ENCODE data around the gene PREB. TPM values are rescaled to one million over a fixed set of nuclear protein-coding genes. Genes with fewer than 3 reads are reported as not detected.
"Not testable (repeated sequence)": the region's sequence is repeated elsewhere in the genome, so short reads cannot be mapped to it uniquely, and the experiment has no call there.

The PREB gene
- total RNA-seq, 1 donor from 2014 or later: 82.6 TPM

DNA sequence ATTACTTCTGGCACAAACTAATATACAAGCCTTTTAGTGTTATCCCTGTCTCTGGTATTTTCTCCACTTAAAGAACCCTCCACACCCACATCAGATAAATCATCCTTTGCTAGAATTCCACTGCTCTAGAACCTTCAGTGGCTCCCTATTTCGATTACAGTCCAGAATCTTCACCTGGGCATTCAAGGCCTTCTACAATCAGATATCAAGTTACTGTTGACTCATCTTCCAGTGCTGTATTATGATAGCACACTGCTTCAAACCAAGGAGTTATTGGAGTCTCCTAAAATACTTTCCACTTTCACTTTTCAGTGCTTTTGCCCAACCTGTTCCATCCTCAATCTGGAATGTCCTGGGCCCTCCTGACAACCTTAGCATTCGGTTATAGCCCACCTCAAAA is 18.9 kb downstream of the PREB start:
- no peak for DNase-seq (ENCODE audit: low spot score)
- H3K4me1 Mint-ChIP-seq (ENCODE audit: low read depth): peaks cover 5% of the 10 kb centered on the region
- H3K9me3 Mint-ChIP-seq: no peaks in the 10 kb centered on the region
- no peak overlapping the region for H3K27ac Mint-ChIP-seq
- H3K27me3 Mint-ChIP-seq (ENCODE audit: low read depth): peaks cover 25% of the 10 kb centered on the region
- H3K4me3 Mint-ChIP-seq (ENCODE audit: low read depth): no peak overlapping the region
- no peaks in the 10 kb centered on the region for H3K36me3 Mint-ChIP-seq (ENCODE audit: low read depth)
- intact Hi-C loops (cut with micrococcal nuclease): no loop called here

DNA sequence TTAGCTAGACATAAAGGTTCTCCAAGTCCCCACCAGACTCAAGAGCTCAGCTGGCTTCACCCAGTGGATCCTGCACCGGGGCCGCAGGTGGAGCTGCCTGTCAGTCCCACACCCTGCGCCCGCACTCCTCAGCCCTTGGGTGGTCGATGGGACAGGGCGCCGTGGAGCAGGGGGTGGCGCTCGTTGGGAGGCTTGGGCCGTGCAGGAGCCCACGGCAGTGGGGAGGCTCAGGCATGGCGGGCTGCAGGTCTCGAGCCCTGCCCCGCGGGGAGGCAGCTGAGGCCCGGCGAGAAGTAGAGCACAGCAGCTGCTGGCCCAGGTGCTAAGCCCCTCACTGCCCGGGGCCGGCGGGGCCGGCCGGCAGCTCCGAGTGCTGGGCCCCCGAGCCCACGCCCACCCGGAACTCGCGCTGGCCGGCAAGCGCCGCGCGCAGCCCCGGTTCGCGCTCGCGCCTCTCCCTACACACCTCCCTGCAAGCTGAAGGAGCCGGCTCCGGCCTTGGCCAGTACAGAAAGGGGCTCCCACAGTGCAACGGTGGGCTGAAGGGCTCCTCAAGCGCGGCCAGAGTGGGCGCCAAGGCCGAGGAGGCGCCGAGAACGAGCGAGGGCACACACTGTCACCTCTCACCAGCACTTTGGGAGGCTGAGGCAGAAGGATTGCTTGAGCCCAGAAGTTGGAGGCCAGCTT is 22.9 kb downstream of the PREB start:
- H3K27me3 Mint-ChIP-seq (ENCODE audit: low read depth); H3K36me3 Mint-ChIP-seq (ENCODE audit: low read depth); DNase-seq (ENCODE audit: low spot score); H3K9me3 Mint-ChIP-seq; H3K4me1 Mint-ChIP-seq (ENCODE audit: low read depth); H3K27ac Mint-ChIP-seq; H3K4me3 Mint-ChIP-seq (ENCODE audit: low read depth); intact Hi-C loops (cut with micrococcal nuclease): not testable (repeated sequence)

DNA sequence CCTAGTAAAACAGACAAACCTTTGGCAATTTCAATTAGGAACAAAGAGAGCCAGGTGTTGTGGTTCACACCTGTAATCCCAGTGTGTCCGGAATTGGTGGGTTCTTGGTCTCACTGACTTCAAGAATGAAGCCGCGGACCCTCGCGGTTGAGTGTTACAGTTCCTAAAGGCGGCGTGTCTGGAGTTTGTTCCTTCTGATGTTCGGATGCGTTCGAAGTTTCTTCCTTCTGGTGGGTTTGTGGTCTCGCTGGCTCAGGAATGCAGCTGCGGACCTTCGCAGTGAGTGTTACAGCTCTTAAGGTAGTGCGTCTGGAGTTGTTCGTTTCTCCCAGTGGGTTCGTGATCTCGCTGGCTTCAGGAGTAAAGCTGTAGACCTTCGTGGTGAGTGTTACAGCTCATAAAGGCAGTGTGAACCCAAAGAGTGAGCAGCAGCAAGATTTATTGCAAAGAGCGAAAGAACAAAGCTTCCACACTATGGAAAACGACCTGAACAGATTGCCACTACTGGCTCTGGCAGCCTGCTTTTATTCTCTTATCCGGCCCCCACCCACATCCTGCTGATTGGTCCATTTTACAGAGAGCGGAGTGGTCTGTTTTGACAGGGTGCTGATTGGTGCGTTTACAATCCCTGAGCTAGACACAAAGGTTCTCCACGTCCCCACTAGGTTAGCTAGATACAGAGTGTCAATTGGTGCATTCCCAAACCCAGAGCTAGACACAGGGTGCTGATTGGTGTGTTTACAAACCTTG is 23.7 kb downstream of the PREB start:
- H3K4me3 Mint-ChIP-seq (ENCODE audit: low read depth); H3K27ac Mint-ChIP-seq; H3K4me1 Mint-ChIP-seq (ENCODE audit: low read depth); intact Hi-C loops (cut with micrococcal nuclease); H3K27me3 Mint-ChIP-seq (ENCODE audit: low read depth); H3K36me3 Mint-ChIP-seq (ENCODE audit: low read depth); DNase-seq (ENCODE audit: low spot score); H3K9me3 Mint-ChIP-seq: not testable (repeated sequence)

- Mint-ChIP-seq H3K27ac (no peak overlapping the region), H3K4me1 (ENCODE audit: low read depth) (no peaks in the 10 kb centered on the region), H3K27me3 (ENCODE audit: low read depth) (peaks cover 6% of the 10 kb centered on the region), H3K36me3 (ENCODE audit: low read depth) (no peaks in the 10 kb centered on the region), H3K9me3 (no peaks in the 10 kb centered on the region), H3K4me3 (ENCODE audit: low read depth) (no peak overlapping the region)
- intact Hi-C loops (cut with micrococcal nuclease): no loop called here
- no peak for DNase-seq (ENCODE audit: low spot score)
These were observed 25.4 kb downstream of the PREB start for GRCh38 chr2:27109083-27109482.

- H3K9me3 Mint-ChIP-seq: no peaks in the 10 kb centered on the region
- no peak overlapping the region for H3K27ac Mint-ChIP-seq
- no peak for DNase-seq (ENCODE audit: low spot score)
- H3K27me3 Mint-ChIP-seq (ENCODE audit: low read depth): peaks cover 6% of the 10 kb centered on the region
- H3K4me3 Mint-ChIP-seq (ENCODE audit: low read depth): no peak overlapping the region
- H3K36me3 Mint-ChIP-seq (ENCODE audit: low read depth): no peaks in the 10 kb centered on the region
- intact Hi-C loops (cut with micrococcal nuclease): no loop called here
- no peaks in the 10 kb centered on the region for H3K4me1 Mint-ChIP-seq (ENCODE audit: low read depth)
These were observed 26.2 kb downstream of the PREB start for GRCh38 chr2:27108221-27108620.

DNA sequence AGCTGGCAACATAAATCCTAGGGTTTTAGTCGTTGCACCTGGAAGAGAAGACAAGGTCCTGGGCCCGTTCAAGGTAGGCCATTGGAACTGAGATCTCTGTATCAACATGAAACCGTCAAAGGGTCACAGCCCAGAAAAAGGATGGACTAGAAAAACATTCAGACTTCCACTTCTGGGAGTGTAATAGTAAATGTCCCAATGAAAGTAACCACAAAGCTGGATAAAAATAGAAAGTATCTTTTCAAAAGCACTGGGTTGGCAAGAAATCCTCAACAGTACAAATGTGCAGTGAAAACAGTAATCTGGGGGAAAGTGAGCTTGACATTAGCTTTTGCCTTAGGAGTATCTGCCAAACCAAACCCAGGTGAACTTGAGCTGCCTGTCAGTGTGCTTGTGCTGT is 28.5 kb downstream of the PREB start:
- no peak for DNase-seq (ENCODE audit: low spot score)
- peaks cover 5% of the 10 kb centered on the region for H3K27me3 Mint-ChIP-seq (ENCODE audit: low read depth)
- no peaks in the 10 kb centered on the region for H3K4me1 Mint-ChIP-seq (ENCODE audit: low read depth)
- no peaks in the 10 kb centered on the region for H3K36me3 Mint-ChIP-seq (ENCODE audit: low read depth)
- no peak overlapping the region for H3K27ac Mint-ChIP-seq
- intact Hi-C loops (cut with micrococcal nuclease): no loop called here
- no peaks in the 10 kb centered on the region for H3K9me3 Mint-ChIP-seq
- H3K4me3 Mint-ChIP-seq (ENCODE audit: low read depth): no peak overlapping the region

- Mint-ChIP-seq H3K27ac (no peak overlapping the region), H3K9me3 (no peaks in the 10 kb centered on the region), H3K27me3 (ENCODE audit: low read depth) (no peaks in the 10 kb centered on the region), H3K4me1 (ENCODE audit: low read depth) (no peaks in the 10 kb centered on the region), H3K4me3 (ENCODE audit: low read depth) (no peak overlapping the region), H3K36me3 (ENCODE audit: low read depth) (no peaks in the 10 kb centered on the region)
- no peak for DNase-seq (ENCODE audit: low spot score)
- intact Hi-C loops (cut with micrococcal nuclease): no loop called here
These were observed 32.1 kb downstream of the PREB start for GRCh38 chr2:27102329-27102728.

- Mint-ChIP-seq H3K9me3 (no peaks in the 10 kb centered on the region), H3K36me3 (ENCODE audit: low read depth) (no peaks in the 10 kb centered on the region), H3K27me3 (ENCODE audit: low read depth) (no peaks in the 10 kb centered on the region), H3K27ac (no peak overlapping the region), H3K4me1 (ENCODE audit: low read depth) (peaks cover 9% of the 10 kb centered on the region), H3K4me3 (ENCODE audit: low read depth) (no peak overlapping the region)
- DNase-seq (ENCODE audit: low spot score): no peak
- intact Hi-C loops (cut with micrococcal nuclease): no loop called here
These were observed 34.4 kb downstream of the PREB start for GRCh38 chr2:27100036-27100435.

DNA sequence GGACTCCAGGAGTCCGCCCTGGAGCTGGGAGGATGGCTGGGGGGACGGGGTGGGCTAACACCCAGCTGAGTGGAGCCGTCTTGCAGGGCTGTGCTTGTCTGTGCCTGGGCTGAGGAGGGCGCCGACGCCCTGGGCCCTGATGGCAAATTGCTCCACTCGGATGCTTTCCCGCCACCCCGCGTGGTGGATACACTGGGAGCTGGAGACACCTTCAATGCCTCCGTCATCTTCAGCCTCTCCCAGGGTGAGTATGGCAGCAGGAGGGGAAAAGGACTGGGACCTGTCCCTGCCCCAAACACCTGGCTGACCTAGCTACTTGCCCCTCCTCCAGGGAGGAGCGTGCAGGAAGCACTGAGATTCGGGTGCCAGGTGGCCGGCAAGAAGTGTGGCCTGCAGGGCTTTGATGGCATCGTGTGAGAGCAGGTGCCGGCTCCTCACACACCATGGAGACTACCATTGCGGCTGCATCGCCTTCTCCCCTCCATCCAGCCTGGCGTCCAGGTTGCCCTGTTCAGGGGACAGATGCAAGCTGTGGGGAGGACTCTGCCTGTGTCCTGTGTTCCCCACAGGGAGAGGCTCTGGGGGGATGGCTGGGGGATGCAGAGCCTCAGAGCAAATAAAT is 35.0 kb downstream of the PREB start:
- H3K9me3 Mint-ChIP-seq: no peaks in the 10 kb centered on the region
- H3K4me3 Mint-ChIP-seq (ENCODE audit: low read depth): no peak overlapping the region
- no peak overlapping the region for H3K27ac Mint-ChIP-seq
- H3K27me3 Mint-ChIP-seq (ENCODE audit: low read depth): no peaks in the 10 kb centered on the region
- no peaks in the 10 kb centered on the region for H3K36me3 Mint-ChIP-seq (ENCODE audit: low read depth)
- intact Hi-C loops (cut with micrococcal nuclease): loop anchor here (5.0 kb wide), 1 partner anchor 93 kb away; no protein-coding TSS in a partner anchor
- H3K4me1 Mint-ChIP-seq (ENCODE audit: low read depth): peaks cover 9% of the 10 kb centered on the region
- DNase-seq (ENCODE audit: low spot score): no peak

DNA sequence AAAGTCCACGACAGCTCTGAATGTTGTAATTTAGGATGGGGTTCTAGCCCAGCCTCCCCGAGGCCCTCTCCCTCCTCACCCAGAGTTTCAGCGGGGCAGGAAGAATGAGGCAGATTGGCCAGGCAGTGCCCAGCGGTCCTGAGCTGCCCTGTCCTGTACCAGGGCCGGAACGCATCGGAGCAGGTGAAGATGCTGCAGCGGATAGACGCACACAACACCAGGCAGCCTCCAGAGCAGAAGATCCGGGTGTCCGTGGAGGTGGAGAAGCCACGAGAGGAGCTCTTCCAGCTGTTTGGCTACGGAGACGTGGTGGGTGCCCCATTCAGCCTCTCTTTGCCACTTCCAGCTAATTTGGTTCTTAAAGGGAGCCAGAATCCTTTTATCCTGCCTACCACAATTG is 37.1 kb downstream of the PREB start:
- Mint-ChIP-seq H3K27ac (no peak overlapping the region), H3K4me3 (ENCODE audit: low read depth) (no peak overlapping the region), H3K27me3 (ENCODE audit: low read depth) (no peaks in the 10 kb centered on the region), H3K9me3 (no peaks in the 10 kb centered on the region), H3K4me1 (ENCODE audit: low read depth) (peaks cover 9% of the 10 kb centered on the region), H3K36me3 (ENCODE audit: low read depth) (no peaks in the 10 kb centered on the region)
- intact Hi-C loops (cut with micrococcal nuclease): loop anchor here (2.0 to 5.0 kb wide), 2 partner anchors 95 to 183 kb away; no protein-coding TSS in a partner anchor
- DNase-seq (ENCODE audit: low spot score): no peak

DNA sequence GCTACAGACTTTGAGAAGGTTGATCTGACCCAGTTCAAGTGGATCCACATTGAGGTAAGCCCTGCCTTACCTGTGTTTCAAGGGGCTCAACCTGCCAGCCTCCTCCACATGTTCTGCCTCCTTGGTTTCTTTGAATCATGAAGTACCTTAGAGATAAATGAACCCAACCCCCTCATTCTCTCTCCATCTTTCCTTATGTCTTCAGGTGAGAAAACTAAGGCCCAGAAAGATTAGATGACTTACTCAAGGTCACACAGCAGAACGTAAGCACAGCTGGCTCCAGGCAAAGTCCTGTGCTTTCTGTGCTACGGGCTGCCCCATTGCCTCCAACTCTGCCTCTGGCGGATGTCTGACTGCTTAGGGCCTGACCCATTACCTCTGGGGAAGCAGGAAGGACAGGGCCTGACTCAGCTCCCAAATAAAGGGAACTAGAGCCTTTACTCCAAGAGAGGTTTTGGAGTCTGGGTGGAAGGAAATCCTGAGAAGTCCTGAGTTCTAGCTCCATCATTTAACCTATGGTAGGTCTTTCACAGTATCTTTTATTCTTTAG is 37.6 kb downstream of the PREB start:
- H3K27ac Mint-ChIP-seq: no peak overlapping the region
- no peaks in the 10 kb centered on the region for H3K9me3 Mint-ChIP-seq

GRCh38 chr2:27095745-27096651 is 38.4 kb downstream of the PREB start:
- Mint-ChIP-seq H3K4me3 (ENCODE audit: low read depth) (peak overlapping the region; percentile 51), H3K27ac (peak overlapping the region; percentile 24), H3K9me3 (no peaks in the 10 kb centered on the region), H3K36me3 (ENCODE audit: low read depth) (no peaks in the 10 kb centered on the region), H3K4me1 (ENCODE audit: low read depth) (peaks cover 9% of the 10 kb centered on the region), H3K27me3 (ENCODE audit: low read depth) (no peaks in the 10 kb centered on the region)
- no peak for DNase-seq (ENCODE audit: low spot score)
- intact Hi-C loops (cut with micrococcal nuclease): loop anchor here (2.0 to 5.0 kb wide), 2 partner anchors 96 to 185 kb away; no protein-coding TSS in a partner anchor

More for the DNA sequence above, 37.6 kb downstream of the PREB start:
- intact Hi-C loops (cut with micrococcal nuclease): loop anchor here (2.0 to 5.0 kb wide), 2 partner anchors 95 to 184 kb away; no protein-coding TSS in a partner anchor
- Mint-ChIP-seq H3K4me1 (ENCODE audit: low read depth) (peaks cover 9% of the 10 kb centered on the region), H3K4me3 (ENCODE audit: low read depth) (no peak overlapping the region), H3K36me3 (ENCODE audit: low read depth) (no peaks in the 10 kb centered on the region), H3K27me3 (ENCODE audit: low read depth) (no peaks in the 10 kb centered on the region)
- no peak for DNase-seq (ENCODE audit: low spot score)

Data from activated T-helper 2 cell treated with anti-CD3 and anti-CD28 coated beads, Interferon-gamma antibody, Interleukin-2, Interleukin-4, amounts not matched to agents 10 μg/mL and 5 μg/mL and 100 μg/mL, durations not matched to agents 14 hours and 24 hours and 36 hours (primary cell).